ENCODE results near the gene ARHGAP32. TPM values are rescaled to one million over a fixed set of nuclear protein-coding genes. Genes with fewer than 3 reads are reported as not detected.
"Not testable (repeated sequence)": the region's sequence is repeated elsewhere in the genome, so short reads cannot be mapped to it uniquely, and the experiment has no call there.

Gene ARHGAP32
- polyA plus RNA-seq, 1 donor from 2014 or later: 12.0 TPM

- Histone ChIP-seq H3K9ac (ENCODE audit: low read length) (no peak overlapping the region), H3K9me3 (ENCODE audit: low read length) (no peaks in the 10 kb centered on the region), H3K79me2 (replicated peaks; ENCODE audit: insufficient read depth, low read length) (peaks cover 25% of the 10 kb centered on the region), H3K4me2 (ENCODE audit: low read length) (no peak overlapping the region), H3K9me2 (ENCODE audit: insufficient read depth, low read length) (no peaks in the 10 kb centered on the region), H4K20me1 (ENCODE audit: insufficient read depth) (no peaks in the 10 kb centered on the region), H3F3A (ENCODE audit: insufficient read depth, low read length, poor library complexity, severe bottlenecking) (no peaks in the 10 kb centered on the region), H3K36me3 (ENCODE audit: insufficient read depth, low read length) (no peaks in the 10 kb centered on the region), H3K27me3 (ENCODE audit: insufficient read depth, low read depth, low read length) (no peaks in the 10 kb centered on the region), H2AFZ (ENCODE audit: low read depth, low read length) (no peak overlapping the region), H3K27ac (ENCODE audit: low read length) (no peak overlapping the region), H3K4me3 (ENCODE audit: low read length) (no peak overlapping the region)
- TF ChIP-seq SMC3 (conservative IDR thresholded peaks at IDR 0.05; ENCODE audit: poor library complexity) (no peak), EP300 (conservative IDR thresholded peaks at IDR 0.05; ENCODE audit: poor library complexity, severe bottlenecking) (no peak), POLR2AphosphoS5 (IDR thresholded peaks at IDR 0.05) (no peak), REST (IDR thresholded peaks at IDR 0.05; ENCODE audit: borderline replicate concordance) (no peak), CTCF (IDR thresholded peaks at IDR 0.05; ENCODE audit: poor library complexity, severe bottlenecking) (no peak), EZH2 (IDR thresholded peaks at IDR 0.05; ENCODE audit: borderline replicate concordance, insufficient read depth, low read length, poor library complexity, severe bottlenecking) (no peak), MXI1 (conservative IDR thresholded peaks at IDR 0.05; ENCODE audit: poor library complexity, severe bottlenecking) (no peak), RAD21 (conservative IDR thresholded peaks at IDR 0.05) (no peak)
Measured at GRCh38 chr11:129131316-129131715, 60.8 kb downstream of the ARHGAP32 start.

GRCh38 chr11:129128881-129129620, 63.1 kb downstream of the ARHGAP32 start:
- H3K4me2 ChIP-seq (ENCODE audit: low read length); H4K20me1 ChIP-seq (ENCODE audit: insufficient read depth); H3K27me3 ChIP-seq (ENCODE audit: insufficient read depth, low read depth, low read length); H3K27ac ChIP-seq (ENCODE audit: low read length); H3F3A ChIP-seq (ENCODE audit: insufficient read depth, low read length, poor library complexity, severe bottlenecking); H3K4me3 ChIP-seq (ENCODE audit: low read length); H2AFZ ChIP-seq (ENCODE audit: low read depth, low read length); H3K9me3 ChIP-seq (ENCODE audit: low read length); H3K9me2 ChIP-seq (ENCODE audit: insufficient read depth, low read length); H3K36me3 ChIP-seq (ENCODE audit: insufficient read depth, low read length); H3K9ac ChIP-seq (ENCODE audit: low read length): not testable (repeated sequence)
- H3K79me2 ChIP-seq (replicated peaks; ENCODE audit: insufficient read depth, low read length): peaks cover 25% of the 10 kb centered on the region

GRCh38 chr11:129119036-129119435, 73.1 kb downstream of the ARHGAP32 start:
- no peak overlapping the region for H3K4me3 ChIP-seq (ENCODE audit: low read length)
- no peaks in the 10 kb centered on the region for H3F3A ChIP-seq (ENCODE audit: insufficient read depth, low read length, poor library complexity, severe bottlenecking)
- no peak overlapping the region for H3K4me2 ChIP-seq (ENCODE audit: low read length)
- H2AFZ ChIP-seq (ENCODE audit: low read depth, low read length): no peak overlapping the region
- H3K9ac ChIP-seq (ENCODE audit: low read length): no peak overlapping the region
- no peaks in the 10 kb centered on the region for H4K20me1 ChIP-seq (ENCODE audit: insufficient read depth)
- H3K27me3 ChIP-seq (ENCODE audit: insufficient read depth, low read depth, low read length): no peaks in the 10 kb centered on the region
- no peaks in the 10 kb centered on the region for H3K36me3 ChIP-seq (ENCODE audit: insufficient read depth, low read length)
- no peak overlapping the region for H3K27ac ChIP-seq (ENCODE audit: low read length)
- H3K9me3 ChIP-seq (ENCODE audit: low read length): no peaks in the 10 kb centered on the region
- H3K9me2 ChIP-seq (ENCODE audit: insufficient read depth, low read length): no peaks in the 10 kb centered on the region
- TF ChIP-seq CTCF (IDR thresholded peaks at IDR 0.05; ENCODE audit: poor library complexity, severe bottlenecking): no peak
- TF ChIP-seq REST (IDR thresholded peaks at IDR 0.05; ENCODE audit: borderline replicate concordance): no peak
- no peak for TF ChIP-seq POLR2AphosphoS5 (IDR thresholded peaks at IDR 0.05)
- no peak for TF ChIP-seq TAF1 (IDR thresholded peaks at IDR 0.05; ENCODE audit: low read depth)
- no peak for TF ChIP-seq SMC3 (conservative IDR thresholded peaks at IDR 0.05; ENCODE audit: poor library complexity)
- TF ChIP-seq EZH2 (IDR thresholded peaks at IDR 0.05; ENCODE audit: borderline replicate concordance, insufficient read depth, low read length, poor library complexity, severe bottlenecking): no peak
- TF ChIP-seq MXI1 (conservative IDR thresholded peaks at IDR 0.05; ENCODE audit: poor library complexity, severe bottlenecking): no peak
- no peak for TF ChIP-seq RAD21 (conservative IDR thresholded peaks at IDR 0.05)
- TF ChIP-seq EP300 (conservative IDR thresholded peaks at IDR 0.05; ENCODE audit: poor library complexity, severe bottlenecking): no peak
- H3K79me2 ChIP-seq (replicated peaks; ENCODE audit: insufficient read depth, low read length): no peaks in the 10 kb centered on the region
